ENCODE data around the gene HLA-DPA1. TPM values are rescaled to one million over a fixed set of nuclear protein-coding genes. Genes with fewer than 3 reads are reported as not detected.

The HLA-DPA1 gene
- total and polyA plus RNA-seq, 10 of the 15 experiments (the other 5 are each of a cell fraction or from before 2014, with no cell fraction given), result 508 to 1,640 (median 829) TPM

- in situ Hi-C loops (cut with MboI) (no loop called here), intact Hi-C loops (cut with micrococcal nuclease; ENCODE audit: unreplicated experiment) (no loop called here)
- peak overlapping the region; percentile 60 for H3K4me2 ChIP-seq (ENCODE audit: control insufficient read depth, insufficient read depth)
- H2AFZ ChIP-seq (ENCODE audit: control insufficient read depth, low read depth, low read length), result no peak overlapping the region
- POLR2A ChIA-PET, result interaction anchor here (0.8 to 6.7 kb wide), 9 partner anchors 9 to 66 kb away, joined by 3 to 56 read pairs (median 4); no protein-coding TSS in a partner anchor
- SMC1A ChIA-PET (ENCODE audit: uncharacterized antibody, unreplicated experiment), result interaction anchor here (1.0 to 7.7 kb wide), 6 partner anchors 11 to 71 kb away, joined by 3 to 177 read pairs (median 6); no protein-coding TSS in a partner anchor
- TF ChIP-seq USF2 (IDR thresholded peaks at IDR 0.05; ENCODE audit: borderline replicate concordance, low read depth, low read length) (no peak), SPI1 (IDR thresholded peaks at IDR 0.05; ENCODE audit: borderline replicate concordance, insufficient read depth, low read depth, low read length) (no peak), CHD1 (IDR thresholded peaks at IDR 0.05; ENCODE audit: low read depth, low read length) (no peak), RAD51 (IDR thresholded peaks at IDR 0.05) (no peak), MXI1 (IDR thresholded peaks at IDR 0.05; ENCODE audit: low read depth, low read length) (0 out of 2 replicates have a peak, but pooled peaks have one; percentile 4), POLR2A (IDR thresholded peaks at IDR 0.05; ENCODE audit: low read depth, low read length) (peak; percentile 50; the same call in 1 of the 2 replicates), EGR1 (IDR thresholded peaks at IDR 0.05; ENCODE audit: borderline replicate concordance in 1 of 2, low read depth in 2 of 2, low read length in 2 of 2) (no peak), RELB (IDR thresholded peaks at IDR 0.05; ENCODE audit: low read depth) (no peak), SP1 (IDR thresholded peaks at IDR 0.05; ENCODE audit: low read depth, low read length) (no peak), CREB1 (IDR thresholded peaks at IDR 0.05; ENCODE audit: low read depth) (no peak), RAD21 (IDR thresholded peaks at IDR 0.05; ENCODE audit: insufficient read depth, low read depth, low read length) (no peak), STAT1 (conservative IDR thresholded peaks at IDR 0.05) (no peak), LARP7 (IDR thresholded peaks at IDR 0.05) (no peak), POLR2AphosphoS2 (IDR thresholded peaks at IDR 0.05; ENCODE audit: low read depth, low read length) (no peak), POLR2AphosphoS5 (IDR thresholded peaks at IDR 0.05; ENCODE audit: low read length) (peak; percentile 74; the same call in 1 of the 2 replicates), NFXL1 (IDR thresholded peaks at IDR 0.05; ENCODE audit: borderline replicate concordance) (no peak), DPF2 (IDR thresholded peaks at IDR 0.05) (no peak), CHD4 (IDR thresholded peaks at IDR 0.05) (no peak), ZNF384 (IDR thresholded peaks at IDR 0.05; ENCODE audit: borderline replicate concordance, low read depth, low read length) (no peak)
- peak overlapping the region; percentile 11; the same call in 1 of the 2 replicates for H3K9ac ChIP-seq (ENCODE audit: control insufficient read depth, insufficient read depth, low read length)
- CTCF ChIA-PET, result interaction anchor here (0.9 to 14.2 kb wide), 7 partner anchors 11 to 124 kb away, joined by 3 to 281 read pairs (median 8); no protein-coding TSS in a partner anchor
- DNase-seq (ENCODE audit: low read depth, low spot score) (no peak), FAIRE-seq (no peak), ATAC-seq (no peak)
- H3K79me2 ChIP-seq (ENCODE audit: control insufficient read depth, insufficient read depth, low read length), result peaks cover 71% of the 10 kb centered on the region
- H3K36me3 ChIP-seq (ENCODE audit: control insufficient read depth in 2 of 2, insufficient read depth in 2 of 2, low read length in 1 of 2), result peaks cover 4 to 15% of the 10 kb centered on the region in 2 experiments; a peak in 3 of 4 replicates
- no peaks in the 10 kb centered on the region for H3K27me3 ChIP-seq (replicated peaks in 1 of 2; ENCODE audit: control insufficient read depth in 2 of 2, insufficient read depth in 2 of 2, low read length in 1 of 2)
- H3K4me1 ChIP-seq (ENCODE audit: control insufficient read depth, insufficient read depth, low read length), result peaks cover 31% of the 10 kb centered on the region
- WGBS (ENCODE audit: insufficient coverage, insufficient replicate concordance, low lambda C conversion rate, missing lambda C conversion rate), result 24% methylated on average over 2 of the region's 2 CpGs
- H3K27ac ChIP-seq (ENCODE audit: control insufficient read depth, insufficient read depth), result 0 out of 2 replicates have a peak overlapping the region, but pooled peaks have one; percentile 9
- no peaks in the 10 kb centered on the region for H4K20me1 ChIP-seq (ENCODE audit: control insufficient read depth, insufficient read depth)
- RAD21 ChIA-PET (ENCODE audit: unreplicated experiment), result interaction anchor here (0.8 to 6.8 kb wide), 10 partner anchors 11 to 107 kb away, joined by 3 to 108 read pairs (median 4); partner anchors contain the start of gene HLA-DOA
- peak overlapping the region; percentile 80 for H3K4me3 ChIP-seq
- H3K9me3 ChIP-seq (replicated peaks; ENCODE audit: control insufficient read depth, insufficient read depth, low read length), result no peaks in the 10 kb centered on the region
- no TSS peak for BruUV-seq (replicated peaks)
These were observed 5.6 kb upstream of the HLA-DPA1 start for GRCh38 chr6:33078919-33079521.

Data from GM12878 (cell line).